Measurements from ENCODE around the gene HSD17B3.
"Not testable (repeated sequence)": the region's sequence is repeated elsewhere in the genome, so short reads cannot be mapped to it uniquely, and the experiment has no call there.

The HSD17B3 gene

DNA sequence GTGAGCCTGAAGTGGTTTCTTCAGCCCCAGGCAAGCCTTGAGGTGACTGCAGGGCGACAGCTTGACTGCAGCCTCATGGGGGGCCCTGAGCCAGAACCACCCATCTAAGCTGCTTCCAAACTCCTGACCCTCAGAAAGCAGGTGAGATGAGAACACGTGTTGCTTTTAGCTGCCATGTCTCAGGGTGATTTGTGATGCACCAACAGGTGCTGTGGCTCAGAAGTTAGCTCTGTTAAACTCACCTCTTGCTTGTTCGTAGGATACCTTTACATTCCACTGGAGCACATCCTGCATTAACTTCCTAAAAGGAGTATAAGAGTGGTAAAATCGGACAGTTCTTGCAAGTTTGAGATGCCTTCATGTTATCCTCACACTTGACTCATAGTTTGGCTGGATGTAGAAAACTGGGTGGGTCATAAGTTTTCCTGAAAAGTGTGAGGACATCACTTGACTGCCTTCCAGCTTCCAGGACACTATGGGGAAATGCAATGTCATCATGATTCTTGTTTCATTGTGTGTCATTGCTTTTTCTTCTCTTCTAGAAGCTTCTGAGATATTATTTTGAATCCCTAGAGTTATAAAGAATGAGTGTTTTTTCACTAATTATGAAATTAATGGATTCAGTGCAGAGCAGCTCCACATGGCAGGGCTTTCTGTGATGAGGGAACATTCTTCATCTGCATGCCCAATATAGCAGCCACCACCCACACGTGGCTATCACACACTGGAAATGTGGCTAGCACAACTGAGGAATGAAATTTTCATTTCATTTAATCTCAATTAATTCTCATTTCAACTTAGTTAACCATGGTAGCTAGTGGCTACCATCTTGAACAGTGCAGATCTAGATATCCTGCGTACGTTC lies 92.3 kb downstream of the HSD17B3 start:
- DNase-seq (ENCODE audit: low spot score in 2 of 2) = no peak
- Histone ChIP-seq H3K27me3 (ENCODE audit: low read depth) (no peaks in the 10 kb centered on the region), H3K9me3 (no peaks in the 10 kb centered on the region), H3K36me3 (replicated peaks) (no peaks in the 10 kb centered on the region), H3K4me1 (no peaks in the 10 kb centered on the region), H3K4me3 (no peak overlapping the region)
- in situ Hi-C loops (cut with MboI; ENCODE audit: low sequenced_read_pairs) = no loop called here

DNA sequence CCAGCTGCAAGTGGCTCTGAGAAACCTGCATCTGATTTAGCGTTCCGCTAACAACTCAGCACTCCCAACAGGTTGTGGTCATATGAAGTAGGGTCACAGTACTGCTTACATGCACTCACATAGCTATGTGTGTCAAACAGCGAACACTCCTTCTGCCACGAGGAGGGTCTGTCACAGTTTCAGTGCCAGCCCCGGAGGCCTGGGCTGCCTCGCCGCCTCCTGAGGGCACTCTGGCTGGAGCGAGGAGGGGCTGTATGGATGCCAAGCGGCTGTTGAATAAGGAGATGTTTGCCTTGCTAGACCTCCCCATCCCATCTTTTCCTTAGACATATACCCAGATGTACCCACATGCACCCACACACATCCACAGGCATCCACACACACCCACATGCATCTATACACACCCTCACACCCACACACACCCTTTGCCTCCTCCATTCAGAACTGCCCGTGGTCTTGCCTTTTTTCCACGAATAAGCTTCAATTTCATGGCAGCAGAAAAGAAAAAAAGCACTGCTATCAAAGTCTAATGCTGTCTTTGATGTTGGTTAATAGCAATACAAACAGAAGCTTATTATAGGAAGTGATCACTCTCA lies 95.7 kb downstream of the HSD17B3 start:
- H3K4me1 ChIP-seq = no peaks in the 10 kb centered on the region
- H3K27me3 ChIP-seq (ENCODE audit: low read depth) = no peaks in the 10 kb centered on the region
- no peaks in the 10 kb centered on the region for H3K36me3 ChIP-seq (replicated peaks)
- no peak for DNase-seq (ENCODE audit: low spot score in 2 of 2)
- H3K9me3 ChIP-seq = no peaks in the 10 kb centered on the region
- in situ Hi-C loops (cut with MboI; ENCODE audit: low sequenced_read_pairs) = no loop called here
- H3K4me3 ChIP-seq = no peak overlapping the region

DNA sequence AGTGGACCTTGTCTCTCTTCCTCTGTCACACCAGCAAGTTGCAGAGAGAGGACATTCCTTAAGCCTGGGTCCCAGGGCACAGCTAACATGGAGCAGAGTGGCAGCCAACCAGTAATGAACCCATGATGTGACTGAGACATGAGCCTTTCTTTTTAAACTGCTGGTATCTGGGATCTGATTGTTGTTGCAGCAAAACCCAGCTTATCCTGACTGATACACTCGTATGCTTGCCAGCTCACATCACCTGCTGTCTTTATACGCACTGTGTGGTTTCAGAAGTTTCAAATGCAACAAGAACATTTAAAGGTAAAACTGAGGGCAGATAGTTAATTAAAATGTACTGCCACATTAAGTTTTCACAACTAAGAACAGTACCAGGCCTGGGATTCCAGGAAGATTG lies 97.1 kb downstream of the HSD17B3 start:
- in situ Hi-C loops (cut with MboI; ENCODE audit: low sequenced_read_pairs) = no loop called here
- H3K9me3 ChIP-seq = no peaks in the 10 kb centered on the region
- H3K4me3 ChIP-seq = no peak overlapping the region
- no peaks in the 10 kb centered on the region for H3K27me3 ChIP-seq (ENCODE audit: low read depth)
- no peak for DNase-seq (ENCODE audit: low spot score in 2 of 2)
- H3K4me1 ChIP-seq = no peaks in the 10 kb centered on the region
- no peaks in the 10 kb centered on the region for H3K36me3 ChIP-seq (replicated peaks)

GRCh38 chr9:96203867-96204501 lies 98.0 kb downstream of the HSD17B3 start:
- H3K9me3 ChIP-seq = no peaks in the 10 kb centered on the region
- H3K4me1 ChIP-seq = no peaks in the 10 kb centered on the region
- no peak overlapping the region for H3K4me3 ChIP-seq
- no peaks in the 10 kb centered on the region for H3K36me3 ChIP-seq (replicated peaks)
- no peaks in the 10 kb centered on the region for H3K27me3 ChIP-seq (ENCODE audit: low read depth)
- DNase-seq (ENCODE audit: low spot score in 2 of 2) = no peak
- in situ Hi-C loops (cut with MboI; ENCODE audit: low sequenced_read_pairs) = no loop called here

DNA sequence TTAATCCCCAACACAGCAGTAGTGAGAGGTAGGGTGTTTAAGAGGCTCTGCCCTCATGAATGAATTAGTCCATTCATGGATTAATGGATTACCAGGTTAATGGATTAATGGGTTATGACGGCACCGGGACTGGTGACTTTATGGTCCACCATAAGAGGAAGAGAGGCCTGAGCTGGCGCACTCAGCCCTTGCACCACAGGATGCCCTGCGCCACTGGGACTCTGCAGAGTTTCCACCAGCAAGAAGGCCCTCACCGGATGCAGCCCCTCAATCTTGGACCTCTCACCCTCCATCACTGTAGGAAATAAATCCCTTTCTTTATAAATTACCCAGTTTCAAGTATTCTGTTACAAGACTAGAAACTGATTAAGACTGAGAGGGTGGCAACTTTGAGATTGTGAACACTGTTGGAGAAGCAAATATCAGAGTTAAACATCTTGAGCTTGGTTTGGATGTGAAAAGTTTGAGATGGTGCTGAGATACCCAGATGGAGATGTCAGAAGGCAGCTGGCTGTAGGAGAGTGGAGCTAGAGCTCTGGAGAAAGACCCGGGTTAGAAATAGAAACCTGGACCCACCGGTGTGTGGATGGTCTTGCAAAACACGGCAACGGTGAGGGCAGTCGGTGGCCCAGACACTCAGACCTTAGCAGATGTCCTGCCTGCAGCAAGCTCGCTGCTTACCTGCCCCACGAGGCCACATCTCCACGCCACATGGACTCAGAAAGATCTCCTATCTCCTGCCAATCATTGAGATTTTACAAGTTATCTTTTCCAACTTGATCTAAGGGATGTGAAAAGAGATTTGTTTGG lies 98.8 kb downstream of the HSD17B3 start:
- DNase-seq (ENCODE audit: low spot score in 2 of 2) = no peak
- in situ Hi-C loops (cut with MboI; ENCODE audit: low sequenced_read_pairs) = no loop called here

DNA sequence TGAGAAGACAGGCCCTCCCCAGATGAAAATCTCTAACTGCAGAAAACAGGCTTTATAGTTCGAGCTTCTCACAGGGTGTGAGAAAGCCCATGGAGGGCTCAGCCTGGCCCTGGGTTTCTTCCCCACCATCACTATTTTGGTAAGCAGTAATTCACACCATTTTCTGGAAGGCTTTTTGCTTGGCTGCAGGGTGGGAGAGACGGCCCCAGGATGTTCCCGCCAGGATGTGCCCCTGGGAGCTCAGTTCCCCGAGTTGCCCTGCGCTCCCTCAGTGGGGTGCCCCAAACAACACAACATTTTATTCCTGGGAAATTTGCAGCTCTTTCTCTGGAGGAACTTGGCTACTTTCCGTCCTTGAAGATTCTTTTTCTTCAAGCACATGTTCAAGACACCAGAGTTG lies 100.8 kb downstream of the HSD17B3 start:
- no peaks in the 10 kb centered on the region for H3K9me3 ChIP-seq
- no peaks in the 10 kb centered on the region for H3K36me3 ChIP-seq (replicated peaks)
- H3K27me3 ChIP-seq (ENCODE audit: low read depth) = no peaks in the 10 kb centered on the region
- no peak for DNase-seq (ENCODE audit: low spot score in 2 of 2)
- H3K4me1 ChIP-seq = no peaks in the 10 kb centered on the region
- no peak overlapping the region for H3K4me3 ChIP-seq
- in situ Hi-C loops (cut with MboI; ENCODE audit: low sequenced_read_pairs) = no loop called here

More for the DNA sequence above, 98.8 kb downstream of the HSD17B3 start:
- Histone ChIP-seq H3K27me3 (ENCODE audit: low read depth) (no peaks in the 10 kb centered on the region), H3K9me3 (no peaks in the 10 kb centered on the region), H3K36me3 (replicated peaks) (no peaks in the 10 kb centered on the region), H3K4me1 (no peaks in the 10 kb centered on the region), H3K4me3 (no peak overlapping the region)

- in situ Hi-C loops (cut with MboI; ENCODE audit: low sequenced_read_pairs) = no loop called here
- Histone ChIP-seq H3K36me3 (replicated peaks) (no peaks in the 10 kb centered on the region), H3K4me3 (no peak overlapping the region), H3K4me1 (no peaks in the 10 kb centered on the region), H3K9me3 (0 out of 2 replicates have a peak, but pooled peaks cover 2% of the 10 kb centered on the region), H3K27me3 (ENCODE audit: low read depth) (no peaks in the 10 kb centered on the region)
- DNase-seq (ENCODE audit: low spot score in 2 of 2) = no peak
Measured at GRCh38 chr9:96199006-96199405, 103.0 kb downstream of the HSD17B3 start.

DNA sequence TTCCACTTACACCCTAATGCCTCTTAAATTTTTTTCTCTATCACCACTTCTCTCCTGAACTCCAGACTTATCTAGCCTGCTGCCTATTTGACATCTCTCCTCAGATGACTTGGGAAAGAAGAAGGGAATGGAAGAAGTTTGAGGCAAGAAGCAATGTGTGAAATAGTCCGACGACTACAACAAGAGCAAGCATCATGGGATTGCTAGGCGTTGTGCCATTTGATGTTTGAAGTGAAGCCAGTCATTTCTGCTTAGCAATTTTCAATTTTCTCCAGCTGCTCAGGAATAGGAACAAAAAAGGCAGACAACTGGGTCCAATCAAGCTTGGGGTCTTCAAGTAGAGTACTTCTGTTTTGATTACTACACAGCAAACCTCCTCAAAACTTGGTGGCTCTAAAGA lies 106.4 kb downstream of the HSD17B3 start:
- no peak for DNase-seq (ENCODE audit: low spot score in 2 of 2)
- Histone ChIP-seq H3K4me1 (no peaks in the 10 kb centered on the region), H3K27me3 (ENCODE audit: low read depth) (no peaks in the 10 kb centered on the region; the same call in 1 of the 2 replicates), H3K9me3 (0 out of 2 replicates have a peak, but pooled peaks cover 2% of the 10 kb centered on the region), H3K36me3 (replicated peaks) (no peaks in the 10 kb centered on the region), H3K4me3 (no peak overlapping the region)
- in situ Hi-C loops (cut with MboI; ENCODE audit: low sequenced_read_pairs) = no loop called here

GRCh38 chr9:96193236-96193755 lies 108.7 kb downstream of the HSD17B3 start:
- H3K4me1 ChIP-seq = no peaks in the 10 kb centered on the region
- 0 out of 2 replicates have a peak, but pooled peaks cover 2% of the 10 kb centered on the region for H3K9me3 ChIP-seq
- no peaks in the 10 kb centered on the region for H3K36me3 ChIP-seq (replicated peaks)
- H3K27me3 ChIP-seq (ENCODE audit: low read depth) = no peaks in the 10 kb centered on the region; the same call in 1 of the 2 replicates
- DNase-seq (ENCODE audit: low spot score in 2 of 2) = no peak
- in situ Hi-C loops (cut with MboI; ENCODE audit: low sequenced_read_pairs) = no loop called here
- H3K4me3 ChIP-seq = no peak overlapping the region

- Histone ChIP-seq H3K4me1 (no peaks in the 10 kb centered on the region), H3K4me3 (no peak overlapping the region), H3K36me3 (replicated peaks) (no peaks in the 10 kb centered on the region), H3K27me3 (ENCODE audit: low read depth) (no peaks in the 10 kb centered on the region; the same call in 1 of the 2 replicates), H3K9me3 (0 out of 2 replicates have a peak, but pooled peaks cover 2% of the 10 kb centered on the region)
- no peak for DNase-seq (ENCODE audit: low spot score in 2 of 2)
- in situ Hi-C loops (cut with MboI; ENCODE audit: low sequenced_read_pairs) = no loop called here
Measured at GRCh38 chr9:96192710-96193109, 109.3 kb downstream of the HSD17B3 start.

DNA sequence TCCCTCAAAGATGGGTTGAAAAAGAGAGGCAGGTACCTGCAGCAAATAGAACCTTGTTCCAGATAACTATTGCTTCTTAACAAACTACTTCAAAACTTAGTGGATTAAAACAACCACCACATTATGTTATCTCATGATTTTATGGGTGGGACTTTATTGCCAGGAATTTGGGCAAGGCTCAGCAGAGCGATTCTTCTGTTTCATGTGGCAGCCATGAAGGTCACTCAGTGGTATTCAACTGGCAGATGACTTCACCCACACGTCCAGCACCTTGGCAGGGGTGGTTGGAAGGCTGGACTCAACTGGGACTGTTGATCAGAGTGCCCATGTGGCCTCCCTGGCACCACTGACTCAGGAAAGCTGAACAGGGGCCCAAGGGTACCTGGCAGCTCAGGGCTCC lies 112.0 kb downstream of the HSD17B3 start:
- Histone ChIP-seq H3K27me3 (ENCODE audit: low read depth) (no peaks in the 10 kb centered on the region; the same call in 1 of the 2 replicates), H3K9me3 (no peaks in the 10 kb centered on the region), H3K36me3 (replicated peaks) (no peaks in the 10 kb centered on the region), H3K4me3 (no peak overlapping the region), H3K4me1 (no peaks in the 10 kb centered on the region)
- in situ Hi-C loops (cut with MboI; ENCODE audit: low sequenced_read_pairs) = no loop called here
- DNase-seq (ENCODE audit: low spot score in 2 of 2) = no peak

DNA sequence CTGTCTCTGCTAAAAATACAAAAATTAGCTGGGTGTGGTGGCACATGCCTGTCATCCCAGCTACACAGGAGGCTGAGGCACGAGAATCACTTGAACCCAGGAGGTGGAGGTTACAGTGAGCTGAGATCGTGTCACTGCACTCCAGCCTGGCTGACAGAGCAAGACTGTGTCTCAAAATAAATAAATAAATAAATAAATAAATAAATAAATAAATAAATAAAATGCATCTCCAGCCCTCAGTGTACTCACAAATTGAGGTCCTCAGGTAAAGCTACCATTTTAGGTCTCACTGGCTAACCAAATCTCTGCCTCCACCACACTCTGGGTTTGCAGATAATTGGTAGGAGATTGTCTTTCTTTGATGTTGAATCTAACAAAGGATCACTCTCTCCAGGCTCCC lies 112.4 kb downstream of the HSD17B3 start:
- H3K27me3 ChIP-seq (ENCODE audit: low read depth); H3K36me3 ChIP-seq (replicated peaks); H3K9me3 ChIP-seq; DNase-seq (ENCODE audit: low spot score in 2 of 2); H3K4me3 ChIP-seq; in situ Hi-C loops (cut with MboI; ENCODE audit: low sequenced_read_pairs); H3K4me1 ChIP-seq: not testable (repeated sequence)

- Histone ChIP-seq H3K27me3 (ENCODE audit: low read depth) (no peaks in the 10 kb centered on the region; the same call in 1 of the 2 replicates), H3K36me3 (replicated peaks) (no peaks in the 10 kb centered on the region), H3K4me1 (no peaks in the 10 kb centered on the region), H3K4me3 (no peak overlapping the region), H3K9me3 (no peaks in the 10 kb centered on the region)
- in situ Hi-C loops (cut with MboI; ENCODE audit: low sequenced_read_pairs) = no loop called here
- no peak for DNase-seq (ENCODE audit: low spot score in 2 of 2)
Measured at GRCh38 chr9:96188571-96188970, 113.4 kb downstream of the HSD17B3 start.
